ENCODE data around the gene PRAMEF5.
A peak's percentile ranks its signal among the peaks of the same experiment; 100 is the strongest.
"Not testable (repeated sequence)": the region's sequence is repeated elsewhere in the genome, so short reads cannot be mapped to it uniquely, and the experiment has no call there.

The PRAMEF5 gene

GRCh38 chr1:13253898-13254297 is at the start of gene PRAMEF5:
Gene PRAMEF5 (plus strand): TSS chr1:13254198. CDS start chr1:13259269, 5,071 bp downstream.
- DNase-seq, result not testable (repeated sequence)

GRCh38 chr1:13208712-13209111 is 45.3 kb upstream of the PRAMEF5 start:
- DNase-seq, result not testable (repeated sequence)

- not testable (repeated sequence) for DNase-seq
These were observed 37.4 kb upstream of the PRAMEF5 start for GRCh38 chr1:13216619-13217018.

- not testable (repeated sequence) for DNase-seq
These were observed 34.8 kb upstream of the PRAMEF5 start for GRCh38 chr1:13219203-13219602.

DNA sequence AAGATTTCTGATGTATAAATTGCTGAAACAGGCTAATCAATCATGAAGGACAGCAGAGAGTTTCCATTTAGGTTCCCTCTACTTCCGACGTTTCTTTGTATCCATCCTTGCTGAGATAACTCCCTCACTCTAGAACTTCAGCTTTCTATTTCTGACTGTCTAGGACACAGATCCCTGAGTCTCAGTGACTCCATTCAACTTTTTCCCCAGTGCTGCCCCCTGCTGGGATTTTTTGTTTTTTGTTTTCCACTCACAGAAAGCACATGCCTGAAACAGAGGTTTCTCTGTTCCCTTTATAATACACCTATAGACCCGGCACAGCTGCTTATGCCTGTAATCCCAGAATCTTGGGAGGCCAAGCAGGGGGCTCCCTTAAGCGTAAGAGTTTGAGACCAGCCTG is 31.2 kb upstream of the PRAMEF5 start:
- DNase-seq, result not testable (repeated sequence)

- DNase-seq, result no peak
These were observed 29.4 kb upstream of the PRAMEF5 start for GRCh38 chr1:13224480-13225060.

- DNase-seq, result not testable (repeated sequence)
These were observed 28.3 kb upstream of the PRAMEF5 start, which contains the start of gene PRAMEF18 for GRCh38 chr1:13225675-13226204. Gene PRAMEF18 (minus strand): TSS chr1:13226154. CDS start chr1:13226106, 48 bp downstream.

GRCh38 chr1:13227271-13228055 is 26.5 kb upstream of the PRAMEF5 start:
- DNase-seq, result not testable (repeated sequence)

GRCh38 chr1:13228343-13228781 is 25.6 kb upstream of the PRAMEF5 start:
- peak; percentile 40 for DNase-seq

DNA sequence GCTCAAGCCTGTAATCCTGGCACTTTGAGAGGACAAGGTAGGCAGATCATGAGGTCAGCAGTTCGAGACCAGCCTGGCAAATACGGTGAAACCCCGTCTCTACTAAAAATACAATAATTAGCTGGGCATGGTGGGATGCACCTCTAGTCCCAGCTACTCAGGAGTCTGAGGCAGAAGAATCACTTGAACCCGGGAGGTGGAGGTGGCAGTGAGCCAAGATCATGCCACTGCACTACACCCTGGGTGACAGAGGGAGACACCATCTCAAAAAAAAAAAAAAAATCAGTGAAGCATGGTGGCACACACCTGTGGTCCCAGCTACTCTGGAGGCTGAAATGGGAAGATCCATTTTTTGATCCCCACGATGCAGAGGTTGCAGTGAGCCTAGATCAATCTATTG is 23.9 kb upstream of the PRAMEF5 start:
- DNase-seq, result not testable (repeated sequence)

DNA sequence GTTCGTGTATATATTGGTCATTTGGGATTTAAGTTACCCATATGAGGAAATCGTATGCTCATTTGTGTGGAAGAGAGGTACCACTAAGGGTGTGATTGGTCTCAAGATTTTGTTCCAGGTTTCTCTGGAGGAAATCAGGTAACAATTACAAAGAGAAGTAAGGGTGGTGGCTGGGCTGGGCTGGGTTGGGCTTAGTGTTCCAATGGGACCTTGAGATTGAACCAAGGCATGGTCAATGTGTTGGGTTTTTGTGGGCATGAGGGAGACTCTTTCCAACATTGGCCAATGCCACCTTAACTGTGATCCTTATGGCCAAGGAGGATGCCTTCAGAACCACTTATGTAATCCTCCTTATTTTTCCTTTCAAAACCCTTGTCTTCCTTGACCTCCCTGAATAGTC is 23.4 kb upstream of the PRAMEF5 start:
- not testable (repeated sequence) for DNase-seq

- DNase-seq, result not testable (repeated sequence)
These were observed 22.8 kb upstream of the PRAMEF5 start for GRCh38 chr1:13231061-13231750.

GRCh38 chr1:13232056-13232455 is 21.9 kb upstream of the PRAMEF5 start:
- not testable (repeated sequence) for DNase-seq

DNA sequence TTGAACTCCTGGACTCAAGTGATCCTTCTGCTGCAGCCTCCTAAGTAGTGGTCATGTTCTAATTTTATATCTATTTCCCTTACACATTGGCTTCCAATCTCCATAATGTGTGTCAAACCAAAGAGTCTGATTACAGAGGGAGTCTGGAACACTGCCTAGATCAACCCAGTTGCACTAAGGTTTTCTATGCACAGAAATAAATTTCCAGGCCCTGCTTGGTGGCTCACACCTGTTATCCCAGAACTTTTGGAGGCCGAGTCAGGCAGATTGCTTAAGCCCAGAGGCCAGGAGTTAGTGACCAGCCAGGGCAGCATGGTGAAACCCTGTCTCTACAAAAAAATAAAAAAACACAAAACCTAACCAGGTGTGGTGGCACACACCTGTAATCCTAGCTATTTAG is 19.9 kb upstream of the PRAMEF5 start:
- DNase-seq, result not testable (repeated sequence)

DNA sequence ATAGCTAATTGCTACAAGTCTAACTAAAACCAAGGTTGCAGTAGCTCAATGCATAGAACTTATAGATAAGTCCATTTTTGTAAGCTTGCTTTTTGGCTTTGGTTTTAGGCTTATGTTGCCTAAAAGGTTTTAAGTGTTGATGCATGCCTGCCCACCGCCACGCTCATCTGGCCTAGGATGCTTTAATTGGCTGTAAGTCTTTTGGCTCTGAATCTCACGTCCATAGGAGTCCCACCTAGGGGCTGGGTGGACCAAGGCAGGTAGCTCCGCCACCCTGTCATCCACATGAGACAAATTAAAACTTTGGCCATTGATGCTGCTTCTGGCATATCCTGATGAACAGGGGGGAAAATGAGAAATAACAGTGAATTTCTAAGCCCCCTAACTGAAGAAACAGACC is 16.4 kb upstream of the PRAMEF5 start:
- not testable (repeated sequence) for DNase-seq

DNA sequence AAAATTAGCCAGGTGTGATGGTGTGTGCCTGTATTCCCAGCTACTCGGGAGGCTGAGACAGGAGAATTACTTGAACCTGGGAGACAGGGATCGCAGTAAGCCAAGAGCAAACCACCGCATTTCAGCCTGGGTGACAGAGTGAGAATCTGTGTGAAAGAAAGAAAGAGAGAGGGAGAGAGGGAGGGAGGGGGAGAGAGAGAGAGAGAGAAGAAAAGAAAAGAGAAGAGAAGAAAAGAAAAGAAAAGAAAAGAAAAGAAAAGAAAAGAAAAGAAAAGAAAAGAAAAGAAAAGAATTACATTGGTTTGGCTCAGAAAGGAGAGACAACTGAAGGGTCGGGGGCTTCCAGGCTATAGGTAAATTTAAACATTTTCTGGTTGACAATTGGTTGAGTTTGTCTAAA is 14.4 kb upstream of the PRAMEF5 start:
- DNase-seq, result not testable (repeated sequence)

- DNase-seq, result not testable (repeated sequence)
These were observed 10.3 kb upstream of the PRAMEF5 start for GRCh38 chr1:13243536-13244263.

GRCh38 chr1:13245841-13246553 is 8.0 kb upstream of the PRAMEF5 start:
- DNase-seq, result not testable (repeated sequence)

DNA sequence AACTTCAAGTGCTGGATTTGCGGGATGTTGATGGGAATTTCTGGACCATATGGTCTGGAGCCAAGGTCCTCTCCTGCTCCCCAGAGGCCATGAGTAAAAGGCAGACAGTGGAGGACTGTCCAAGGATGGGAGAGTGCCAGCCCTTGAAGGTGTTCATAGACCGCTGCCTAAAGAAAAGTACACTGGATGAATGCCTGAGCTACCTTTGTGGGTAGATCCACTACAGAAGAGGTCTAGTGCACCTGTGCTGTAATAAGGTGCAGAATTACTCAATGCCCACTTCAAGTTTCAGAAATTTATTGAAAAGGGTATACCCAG is 7.5 kb upstream of the PRAMEF5 start:
- DNase-seq, result not testable (repeated sequence)

DNA sequence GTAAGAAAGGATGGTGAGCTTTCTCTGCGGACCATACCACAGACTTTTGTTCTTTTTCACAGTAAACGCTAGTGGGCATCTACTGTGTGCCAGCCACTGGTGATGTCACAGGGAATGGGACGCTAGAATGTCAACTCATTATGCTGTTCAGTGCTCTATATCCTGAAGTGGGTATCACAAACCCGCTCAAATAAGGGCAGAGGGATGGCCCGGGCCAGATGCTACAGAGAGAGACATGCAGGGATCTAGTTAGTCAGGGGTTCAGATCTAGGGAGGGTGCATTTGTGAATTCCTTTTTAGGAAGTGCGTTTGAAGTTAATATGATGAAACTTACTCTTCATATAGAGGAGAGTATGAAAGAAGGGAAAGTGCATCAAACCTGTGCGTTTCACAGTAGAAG is 6.9 kb upstream of the PRAMEF5 start:
- not testable (repeated sequence) for DNase-seq

GRCh38 chr1:13265124-13265523 is 11.1 kb downstream of the PRAMEF5 start:
- DNase-seq, result not testable (repeated sequence)

- not testable (repeated sequence) for DNase-seq
These were observed 23.0 kb downstream of the PRAMEF5 start for GRCh38 chr1:13277016-13277415.
